Endothelial cell of umbilical vein (primary cell): ENCODE results near the gene C12orf42. TPM values are rescaled to one million over a fixed set of nuclear protein-coding genes. Genes with fewer than 3 reads are reported as not detected.

Source experiments
- BruUV-seq: library from RNA; stranded (reverse); fragments of 400-500 nt; replicated peaks from 2 replicates; lab custom pipeline; 2021; lab: Mats Ljungman, UMichigan
- CTCF ChIA-PET: fragments of 300-600, 350-600 bp; sonication (Branson Sonifier 250); formaldehyde crosslinking; loops from one replicate; lab custom pipeline; 2021; ENCODE audit warnings: antibody characterized with exemption, inconsistent platforms; lab: Charles Lee
- POLR2A ChIA-PET: fragments of 300-600, 350-600 bp; sonication (Branson Sonifier 250); formaldehyde crosslinking; loops from one replicate; lab custom pipeline; 2021; ENCODE audit warnings: antibody characterized with exemption, inconsistent platforms; lab: Charles Lee
- DNase-seq: peaks from one replicate; pipeline ENCODE4 v3.0.0-alpha.2; 2011; ENCODE audit warnings: low read depth, low spot score
- FAIRE-seq: peaks from 2 replicates; lab custom pipeline; 2011; peaks lifted over from hg19 to GRCh38; lab: Jason Lieb, UNC
- H2AFZ ChIP-seq: 2 replicates; pipeline ENCODE4 v1.6.0; 2012; ENCODE audit warnings: low read depth, low read length, control low read depth, inconsistent platforms
- H3K27ac ChIP-seq: 2 replicates; pipeline ENCODE4 v1.5.1; 2011; ENCODE audit warnings: low read depth, mild to moderate bottlenecking, control low read depth, low read length, moderate library complexity; ENCODE audit not compliant: insufficient read depth
- H3K27me3 ChIP-seq, 2 experiments: 2 replicates each; pipeline versions ENCODE4 v1.6.0 to v1.6.1; 2011; ENCODE audit warnings: low read length in 2 of 2, mixed read lengths in 1 of 2; ENCODE audit not compliant: control insufficient read depth in 2 of 2, insufficient read depth in 2 of 2
- H3K36me3 ChIP-seq, 2 experiments: 2 replicates in 1 of 2; 3 replicates in 1 of 2; pipeline ENCODE4 v1.5.1; 2011; ENCODE audit warnings: low read length in 2 of 2, mild to moderate bottlenecking in 1 of 2, moderate library complexity in 1 of 2; ENCODE audit not compliant: control insufficient read depth in 2 of 2, insufficient read depth in 2 of 2; ENCODE audit errors: extremely low read depth in 1 of 2
- H3K4me1 ChIP-seq: 3 replicates; pipeline ENCODE4 v1.5.1; 2011; ENCODE audit warnings: mild to moderate bottlenecking, low read length; ENCODE audit not compliant: control insufficient read depth, insufficient read depth; ENCODE audit errors: extremely low read depth
- H3K4me2 ChIP-seq: 2 replicates; pipeline ENCODE4 v1.6.1; 2011; ENCODE audit warnings: low read length, control low read depth, mixed read lengths; ENCODE audit not compliant: insufficient read depth
- H3K4me3 ChIP-seq, 3 experiments: fragments of 200-600 bp in 1 of 3; sonication (generic), shearing (Covaris generic) in 1 of 3; replicated peaks in 1 of 3; 2 replicates each; pipeline ENCODE4 v1.5.1; 2011 to 2016; ENCODE audit warnings: control low read depth in 3 of 3, low read length in 3 of 3, mild to moderate bottlenecking in 2 of 3, inconsistent platforms in 1 of 3, low read depth in 1 of 3, moderate library complexity in 1 of 3; ENCODE audit not compliant: insufficient read depth in 1 of 3
- H3K79me2 ChIP-seq: 2 replicates; pipeline ENCODE4 v1.6.0; 2012; ENCODE audit warnings: low read length, inconsistent platforms; ENCODE audit not compliant: control insufficient read depth, insufficient read depth
- H3K9ac ChIP-seq: replicated peaks from 2 replicates; pipeline ENCODE3; 2011; ENCODE audit warnings: low read length, control low read depth; ENCODE audit not compliant: insufficient read depth; ENCODE audit errors: extremely low read depth
- H3K9me1 ChIP-seq: replicated peaks from 3 replicates; pipeline ENCODE4 v1.6.0; 2011; ENCODE audit warnings: mild to moderate bottlenecking, low read length; ENCODE audit not compliant: control insufficient read depth, insufficient read depth; ENCODE audit errors: extremely low read depth
- H3K9me3 ChIP-seq: replicated peaks from 2 replicates; pipeline ENCODE4 v1.5.1; 2012; ENCODE audit warnings: low read length, inconsistent platforms; ENCODE audit not compliant: control insufficient read depth, insufficient read depth
- H4K20me1 ChIP-seq: replicated peaks from 2 replicates; pipeline ENCODE3; 2011; ENCODE audit warnings: mild to moderate bottlenecking, low read length; ENCODE audit not compliant: control insufficient read depth, insufficient read depth; ENCODE audit errors: extremely low read depth
- EZH2 ChIP-seq: IDR thresholded peaks from 2 replicates; pipeline ENCODE4 v1.6.1; 2012; ENCODE audit warnings: borderline replicate concordance, low read depth, mild to moderate bottlenecking, moderate library complexity, low read length, inconsistent platforms; ENCODE audit not compliant: severe bottlenecking
- FOS ChIP-seq: IDR thresholded peaks from 2 replicates; pipeline ENCODE4 v1.6.1; 2011; ENCODE audit warnings: mild to moderate bottlenecking, low read length, moderate library complexity, borderline replicate concordance; ENCODE audit not compliant: insufficient read depth
- GATA2 ChIP-seq: IDR thresholded peaks from 2 replicates; pipeline ENCODE4 v1.7.0; 2011; ENCODE audit warnings: low read depth, mild to moderate bottlenecking, moderate library complexity, mixed read lengths, low read length; ENCODE audit not compliant: insufficient read length, insufficient read depth
- JUN ChIP-seq: IDR thresholded peaks from 2 replicates; pipeline ENCODE4 v1.6.1; 2011; ENCODE audit warnings: borderline replicate concordance, low read depth; ENCODE audit not compliant: insufficient read length, insufficient read depth
- MYC ChIP-seq: IDR thresholded peaks from one replicate; pipeline ENCODE4 v1.6.1; 2011; ENCODE audit warnings: mild to moderate bottlenecking, low read depth, low read length
- POLR2A ChIP-seq: IDR thresholded peaks from 2 replicates; pipeline ENCODE4 v1.6.1; 2012; ENCODE audit warnings: low read depth, mild to moderate bottlenecking, control low read depth, low read length
- POLR2AphosphoS5 ChIP-seq: IDR thresholded peaks from 2 replicates; pipeline ENCODE4 v1.6.1; 2012; ENCODE audit warnings: low read depth, mild to moderate bottlenecking, control low read depth, low read length, moderate library complexity; ENCODE audit not compliant: insufficient read depth
- dilution Hi-C: fragments of 300-500 bp; cut with MboI; formaldehyde crosslinking; loops from one replicate; pipeline ENCODE4 v1.15.0; 2019; ENCODE audit warnings: low sequenced_read_pairs; ENCODE audit not compliant: extremely low pct_ligation_motif_present
- intact Hi-C: fragments of 100-400 bp; cut with micrococcal nuclease; formaldehyde crosslinking; loops from one replicate; pipeline ENCODE4 v1.10.0; 2022
- polyA plus RNA-seq, 4 experiments: library from polyadenylated mRNA; depleted of rRNA in 3 of 4; stranded (reverse) in 3 of 4; unstranded in 1 of 4; fragments of >200 nt; gene quantifications; 2 replicates each; pipeline versions ENCODE4 v1.2.1 to v1.2.3, GENCODE V29; 2011 to 2012; ENCODE audit warnings: missing spikeins in 1 of 4
- total RNA-seq: library from RNA; stranded (reverse); gene quantifications from 2 replicates; pipeline ENCODE4 v1.2.3, GENCODE V29; 2021
- TF ChIP-seq, protein P1 (sequence below), 2 donors: IDR thresholded peaks; 1 replicate in 1 of 2; 2 replicates in 1 of 2; pipeline ENCODE4 v1.5.1; 2011; ENCODE audit warnings: low read length in 2 of 2, mild to moderate bottlenecking in 2 of 2, moderate library complexity in 2 of 2, control low read depth in 1 of 2, inconsistent platforms in 1 of 2, low read depth in 1 of 2; ENCODE audit not compliant: insufficient read depth in 1 of 2; ENCODE audit errors: extremely low read depth in 1 of 2
- TF ChIP-seq, protein P2 (sequence below): IDR thresholded peaks from 2 replicates; pipeline ENCODE4 v1.6.1; 2011; ENCODE audit not compliant: insufficient read depth, insufficient read length

Gene C12orf42
- total and polyA plus RNA-seq, 2 donors (not counting 3 experiments of a cell fraction or from before 2014, with no cell fraction given): not detected

DNA sequence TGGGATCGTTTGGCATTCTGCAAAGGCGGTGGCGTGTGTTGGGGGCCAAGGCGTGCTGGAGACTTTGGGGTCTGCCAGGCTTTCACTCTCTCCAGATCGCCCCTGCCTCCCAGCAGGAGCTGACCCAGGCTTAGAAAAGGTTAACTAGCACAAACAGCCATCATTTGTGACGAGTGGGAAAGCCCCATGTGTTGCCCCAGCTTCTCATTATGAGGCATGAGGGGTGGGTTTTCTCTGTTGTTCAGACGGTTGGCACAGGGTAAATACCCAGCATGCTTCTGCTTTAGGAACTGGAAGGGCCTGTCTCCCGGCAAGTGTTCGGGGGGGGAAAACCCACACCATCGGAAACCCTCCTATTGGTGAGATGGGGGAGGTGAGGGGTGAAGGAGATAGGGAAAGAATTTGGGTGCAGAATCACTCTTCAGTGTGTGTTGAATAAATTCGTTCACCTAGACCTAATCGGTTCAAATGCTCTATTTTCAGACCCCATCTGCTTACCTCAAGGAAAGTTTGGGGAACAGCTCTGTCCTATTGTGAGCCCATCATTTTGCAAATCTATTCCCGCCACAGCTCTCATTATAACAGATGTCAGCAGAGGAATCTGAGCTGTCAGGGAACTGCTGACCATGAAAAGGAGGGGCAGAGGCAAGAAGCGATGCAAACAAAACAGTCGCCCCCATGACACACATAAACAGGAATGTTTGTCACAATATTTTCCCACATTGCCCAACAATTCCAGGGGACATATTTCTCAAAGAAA lies 34.7 kb upstream of the C12orf42 start:
- CTCF ChIA-PET: interaction anchor here (1.5 kb wide), 1 partner anchor 18 kb away, joined by 4 read pairs; no protein-coding TSS in a partner anchor
- POLR2A ChIA-PET: no interaction called here
- Histone ChIP-seq H3K4me2 (no peak overlapping the region), H3K9me3 (no peaks in the 10 kb centered on the region), H3K79me2 (no peaks in the 10 kb centered on the region), H3K9me1 (no peaks in the 10 kb centered on the region), H4K20me1 (no peaks in the 10 kb centered on the region), H3K4me1 (no peaks in the 10 kb centered on the region), H3K9ac (no peak overlapping the region), H3K4me3 (no peak overlapping the region), H2AFZ (no peak overlapping the region), H3K27ac (no peak overlapping the region), H3K36me3 (no peaks in the 10 kb centered on the region), H3K27me3 (no peaks in the 10 kb centered on the region)
- FAIRE-seq: no peak
- dilution Hi-C loops (no loop called here), intact Hi-C loops (no loop called here)
- TF ChIP-seq FOS (no peak), POLR2A (no peak), POLR2AphosphoS5 (no peak), MYC (no peak), JUN (no peak), GATA2 (no peak), EZH2 (no peak)
- TF ChIP-seq, protein P1, sequence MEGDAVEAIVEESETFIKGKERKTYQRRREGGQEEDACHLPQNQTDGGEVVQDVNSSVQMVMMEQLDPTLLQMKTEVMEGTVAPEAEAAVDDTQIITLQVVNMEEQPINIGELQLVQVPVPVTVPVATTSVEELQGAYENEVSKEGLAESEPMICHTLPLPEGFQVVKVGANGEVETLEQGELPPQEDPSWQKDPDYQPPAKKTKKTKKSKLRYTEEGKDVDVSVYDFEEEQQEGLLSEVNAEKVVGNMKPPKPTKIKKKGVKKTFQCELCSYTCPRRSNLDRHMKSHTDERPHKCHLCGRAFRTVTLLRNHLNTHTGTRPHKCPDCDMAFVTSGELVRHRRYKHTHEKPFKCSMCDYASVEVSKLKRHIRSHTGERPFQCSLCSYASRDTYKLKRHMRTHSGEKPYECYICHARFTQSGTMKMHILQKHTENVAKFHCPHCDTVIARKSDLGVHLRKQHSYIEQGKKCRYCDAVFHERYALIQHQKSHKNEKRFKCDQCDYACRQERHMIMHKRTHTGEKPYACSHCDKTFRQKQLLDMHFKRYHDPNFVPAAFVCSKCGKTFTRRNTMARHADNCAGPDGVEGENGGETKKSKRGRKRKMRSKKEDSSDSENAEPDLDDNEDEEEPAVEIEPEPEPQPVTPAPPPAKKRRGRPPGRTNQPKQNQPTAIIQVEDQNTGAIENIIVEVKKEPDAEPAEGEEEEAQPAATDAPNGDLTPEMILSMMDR (IDR thresholded peaks at IDR 0.05; ENCODE audit: extremely low read depth in 1 of 2, insufficient read depth in 1 of 2, low read depth in 1 of 2, low read length in 2 of 2): no peak
- TF ChIP-seq, protein P2, sequence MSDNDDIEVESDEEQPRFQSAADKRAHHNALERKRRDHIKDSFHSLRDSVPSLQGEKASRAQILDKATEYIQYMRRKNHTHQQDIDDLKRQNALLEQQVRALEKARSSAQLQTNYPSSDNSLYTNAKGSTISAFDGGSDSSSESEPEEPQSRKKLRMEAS: no peak
- no peak for DNase-seq
- no TSS peak for BruUV-seq
